ENCODE results near the gene RABGAP1. TPM values are rescaled to one million over a fixed set of nuclear protein-coding genes. Genes with fewer than 3 reads are reported as not detected.

The RABGAP1 gene
- total and polyA plus RNA-seq, 3 donors from 2014 or later, result 53.0 to 113 (median 94.0) TPM

- intact Hi-C loops (cut with DNase I; ENCODE audit: low total_unique reads), result no loop called here
- no peak for DNase-seq
- no peaks in the 10 kb centered on the region for H3K27me3 ChIP-seq
- no peaks in the 10 kb centered on the region for H3K9me3 ChIP-seq
- 80% methylated on average over 3 of the region's 3 CpGs for WGBS, 2 donors
- no peaks in the 10 kb centered on the region for H3K36me3 ChIP-seq (ENCODE audit: low read depth, missing control alignments)
- peaks cover 19% of the 10 kb centered on the region for H3K4me1 ChIP-seq
- H3K27ac ChIP-seq, result no peak overlapping the region
- TF ChIP-seq POLR2A (IDR thresholded peaks at IDR 0.05), result no peak
- TF ChIP-seq, protein P1, sequence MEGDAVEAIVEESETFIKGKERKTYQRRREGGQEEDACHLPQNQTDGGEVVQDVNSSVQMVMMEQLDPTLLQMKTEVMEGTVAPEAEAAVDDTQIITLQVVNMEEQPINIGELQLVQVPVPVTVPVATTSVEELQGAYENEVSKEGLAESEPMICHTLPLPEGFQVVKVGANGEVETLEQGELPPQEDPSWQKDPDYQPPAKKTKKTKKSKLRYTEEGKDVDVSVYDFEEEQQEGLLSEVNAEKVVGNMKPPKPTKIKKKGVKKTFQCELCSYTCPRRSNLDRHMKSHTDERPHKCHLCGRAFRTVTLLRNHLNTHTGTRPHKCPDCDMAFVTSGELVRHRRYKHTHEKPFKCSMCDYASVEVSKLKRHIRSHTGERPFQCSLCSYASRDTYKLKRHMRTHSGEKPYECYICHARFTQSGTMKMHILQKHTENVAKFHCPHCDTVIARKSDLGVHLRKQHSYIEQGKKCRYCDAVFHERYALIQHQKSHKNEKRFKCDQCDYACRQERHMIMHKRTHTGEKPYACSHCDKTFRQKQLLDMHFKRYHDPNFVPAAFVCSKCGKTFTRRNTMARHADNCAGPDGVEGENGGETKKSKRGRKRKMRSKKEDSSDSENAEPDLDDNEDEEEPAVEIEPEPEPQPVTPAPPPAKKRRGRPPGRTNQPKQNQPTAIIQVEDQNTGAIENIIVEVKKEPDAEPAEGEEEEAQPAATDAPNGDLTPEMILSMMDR (IDR thresholded peaks at IDR 0.05), result no peak
- no peak overlapping the region for H3K4me3 ChIP-seq
Measured at GRCh38 chr9:122948313-122948712, 7.5 kb downstream of the RABGAP1 start.

GRCh38 chr9:122949696-122950095 is 8.9 kb downstream of the RABGAP1 start:
- intact Hi-C loops (cut with DNase I; ENCODE audit: low total_unique reads), result no loop called here
- no peak for DNase-seq
- no peaks in the 10 kb centered on the region for H3K27me3 ChIP-seq
- no peak overlapping the region for H3K27ac ChIP-seq
- no peak for TF ChIP-seq POLR2A (IDR thresholded peaks at IDR 0.05)
- TF ChIP-seq, protein P1 (IDR thresholded peaks at IDR 0.05), result no peak
- peaks cover 26% of the 10 kb centered on the region for H3K4me1 ChIP-seq
- no peaks in the 10 kb centered on the region for H3K36me3 ChIP-seq (ENCODE audit: low read depth, missing control alignments)
- H3K9me3 ChIP-seq, result no peaks in the 10 kb centered on the region
- H3K4me3 ChIP-seq, result no peak overlapping the region
- WGBS, 2 donors, result 66 to 68% methylated on average over 1 of the region's 1 CpG

DNA sequence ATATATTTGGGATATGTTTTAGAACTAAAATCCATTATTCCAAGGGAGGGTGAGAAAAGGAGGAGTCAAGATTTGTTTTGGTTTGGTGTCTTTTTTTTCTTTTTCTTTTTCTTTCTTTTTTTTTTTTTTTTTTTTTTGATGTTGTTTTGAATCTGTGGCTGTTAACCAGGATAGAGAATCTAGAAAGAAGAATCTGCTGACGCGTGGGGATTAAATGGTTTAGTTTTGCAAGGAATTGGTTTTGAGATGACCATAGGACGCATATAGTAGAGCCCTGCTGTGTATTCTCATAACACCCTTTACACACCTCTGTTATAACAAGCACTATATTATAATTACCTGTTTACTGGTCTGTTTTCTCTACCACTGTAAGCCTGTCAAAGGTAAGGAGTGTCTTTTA is 9.4 kb downstream of the RABGAP1 start:
- Histone ChIP-seq H3K27me3 (no peaks in the 10 kb centered on the region), H3K27ac (peak overlapping the region in 1 of 2 donors; percentile 2), H3K4me3 (no peak overlapping the region), H3K9me3 (no peaks in the 10 kb centered on the region), H3K36me3 (ENCODE audit: low read depth, missing control alignments) (no peaks in the 10 kb centered on the region), H3K4me1 (peaks cover 30% of the 10 kb centered on the region)
- 77 to 82% methylated on average over 3 of the region's 3 CpGs for WGBS, 2 donors
- intact Hi-C loops (cut with DNase I; ENCODE audit: low total_unique reads), result no loop called here
- no peak for DNase-seq
- no peak for TF ChIP-seq POLR2A (IDR thresholded peaks at IDR 0.05)
- TF ChIP-seq, protein P1 (IDR thresholded peaks at IDR 0.05), result no peak

- intact Hi-C loops (cut with DNase I; ENCODE audit: low total_unique reads), result no loop called here
- 85 to 91% methylated on average over 1 of the region's 1 CpG for WGBS, 2 donors
Measured at GRCh38 chr9:122951056-122951455, 10.2 kb downstream of the RABGAP1 start.

GRCh38 chr9:122954253-122954691 is 13.5 kb downstream of the RABGAP1 start:
- no peaks in the 10 kb centered on the region for H3K9me3 ChIP-seq
- peaks cover 25% of the 10 kb centered on the region for H3K4me1 ChIP-seq
- peak overlapping the region; percentile 25 to 58 for H3K27ac ChIP-seq
- no peaks in the 10 kb centered on the region for H3K36me3 ChIP-seq (ENCODE audit: low read depth, missing control alignments)
- H3K27me3 ChIP-seq, result no peaks in the 10 kb centered on the region
- TF ChIP-seq, protein P1 (IDR thresholded peaks at IDR 0.05), result no peak
- TF ChIP-seq POLR2A (IDR thresholded peaks at IDR 0.05), result no peak
- no peak for DNase-seq
- intact Hi-C loops (cut with DNase I; ENCODE audit: low total_unique reads), result no loop called here
- no peak overlapping the region for H3K4me3 ChIP-seq

More at GRCh38 chr9:122951056-122951455, 10.2 kb downstream of the RABGAP1 start:
- TF ChIP-seq, protein P1 (IDR thresholded peaks at IDR 0.05), result no peak
- TF ChIP-seq POLR2A (IDR thresholded peaks at IDR 0.05), result no peak
- Histone ChIP-seq H3K4me3 (no peak overlapping the region), H3K4me1 (peaks cover 26% of the 10 kb centered on the region), H3K36me3 (ENCODE audit: low read depth, missing control alignments) (no peaks in the 10 kb centered on the region), H3K9me3 (no peaks in the 10 kb centered on the region), H3K27me3 (no peaks in the 10 kb centered on the region), H3K27ac (no peak overlapping the region)
- no peak for DNase-seq

All from testis (tissue), 3 donors.